MM.1S (cell line): Measurements from ENCODE around the gene DQX1.

ENCODE experiments used
- EZH2 ChIP-seq: fragments of 300-600 bp; sonication (generic); optimal IDR thresholded peaks from 2 replicates; pipeline ENCODE3; 2017; ENCODE audit warnings: low read depth, mild to moderate bottlenecking, antibody characterized with exemption, low read length, mixed read lengths
- TF ChIP-seq, protein P1 (sequence below): fragments of 300-600 bp; sonication (generic); IDR thresholded peaks from 2 replicates; pipeline ENCODE4 v1.5.1; 2016; ENCODE audit warnings: antibody characterized with exemption, low read length, mixed read lengths

DNA sequence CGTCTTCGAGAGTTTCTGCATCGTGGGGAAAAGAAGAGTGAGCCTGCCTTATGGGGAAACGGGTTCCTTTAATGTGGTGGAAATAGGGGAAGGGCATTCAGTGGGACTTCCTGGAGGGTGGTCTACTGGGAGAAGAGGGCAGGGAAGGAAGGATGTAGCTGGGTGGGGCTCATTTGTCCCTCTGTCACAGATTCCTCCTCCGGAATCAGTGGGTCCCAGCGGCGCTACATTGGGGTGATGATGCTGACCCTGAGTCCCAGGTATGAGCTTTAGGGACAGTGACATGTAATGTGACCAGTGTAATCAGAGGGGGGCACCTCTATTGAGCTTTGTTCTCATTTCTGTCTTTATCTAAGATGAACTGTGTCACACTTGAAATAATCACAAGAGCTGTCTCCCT is 5.6 kb upstream of the DQX1 start:
- TF ChIP-seq, protein P1, sequence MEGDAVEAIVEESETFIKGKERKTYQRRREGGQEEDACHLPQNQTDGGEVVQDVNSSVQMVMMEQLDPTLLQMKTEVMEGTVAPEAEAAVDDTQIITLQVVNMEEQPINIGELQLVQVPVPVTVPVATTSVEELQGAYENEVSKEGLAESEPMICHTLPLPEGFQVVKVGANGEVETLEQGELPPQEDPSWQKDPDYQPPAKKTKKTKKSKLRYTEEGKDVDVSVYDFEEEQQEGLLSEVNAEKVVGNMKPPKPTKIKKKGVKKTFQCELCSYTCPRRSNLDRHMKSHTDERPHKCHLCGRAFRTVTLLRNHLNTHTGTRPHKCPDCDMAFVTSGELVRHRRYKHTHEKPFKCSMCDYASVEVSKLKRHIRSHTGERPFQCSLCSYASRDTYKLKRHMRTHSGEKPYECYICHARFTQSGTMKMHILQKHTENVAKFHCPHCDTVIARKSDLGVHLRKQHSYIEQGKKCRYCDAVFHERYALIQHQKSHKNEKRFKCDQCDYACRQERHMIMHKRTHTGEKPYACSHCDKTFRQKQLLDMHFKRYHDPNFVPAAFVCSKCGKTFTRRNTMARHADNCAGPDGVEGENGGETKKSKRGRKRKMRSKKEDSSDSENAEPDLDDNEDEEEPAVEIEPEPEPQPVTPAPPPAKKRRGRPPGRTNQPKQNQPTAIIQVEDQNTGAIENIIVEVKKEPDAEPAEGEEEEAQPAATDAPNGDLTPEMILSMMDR, result no peak
- no peak for TF ChIP-seq EZH2
